HCT116 (cell line): ENCODE data around the gene BBX. TPM values are rescaled to one million over a fixed set of nuclear protein-coding genes. Genes with fewer than 3 reads are reported as not detected.

Experiments used
- ATAC-seq: fragments of 200-7000 bp; cut with Tn5 transposase; 2 replicates; pipeline ENCODE4 v1.9.1; 2020; ENCODE audit warnings: mild to moderate bottlenecking, moderate library complexity
- BruUV-seq: library from RNA; stranded (reverse); fragments of 400-500 nt; replicated peaks from 2 replicates; lab custom pipeline; 2021; lab: Mats Ljungman, UMichigan
- CTCF ChIA-PET: fragments of 300-600 bp; sonication (Branson Sonifier 250); formaldehyde crosslinking; loops from one replicate; lab custom pipeline; 2021; ENCODE audit warnings: antibody characterized with exemption; lab: Charles Lee
- POLR2A ChIA-PET: fragments of 300-600, 350-600 bp; sonication (Branson Sonifier 250); formaldehyde crosslinking; loops from one replicate; lab custom pipeline; 2021; ENCODE audit warnings: antibody characterized with exemption; lab: Charles Lee
- RAD21 ChIA-PET, 2 experiments: fragments of 300-600 bp; sonication (Branson Sonifier 250); formaldehyde crosslinking; loops; one replicate each; lab custom pipeline; 2023; ENCODE audit warnings: low total read pairs in 2 of 2; ENCODE audit not compliant: uncharacterized antibody in 2 of 2, unreplicated experiment in 2 of 2, low non-redundant PET in 1 of 2; lab: Charles Lee
- DNase-seq: peaks from one replicate; pipeline ENCODE4 v3.0.0-alpha.2; 2010; ENCODE audit warnings: low read depth, low spot score
- H2AFZ ChIP-seq: fragments of 200-600 bp; shearing (Covaris generic), sonication (generic); 2 replicates; pipeline ENCODE4 v1.6.1; 2017; ENCODE audit warnings: low read depth, mixed run types, mixed read lengths, antibody characterized with exemption, low read length; ENCODE audit not compliant: poor library complexity, severe bottlenecking
- H3K27ac ChIP-seq: 2 replicates; pipeline ENCODE4 v1.5.1; 2012; ENCODE audit warnings: low read depth, low read length
- H3K27me3 ChIP-seq: fragments of 200-600 bp; sonication (generic); 2 replicates; pipeline ENCODE4 v1.6.1; 2016; ENCODE audit warnings: mixed run types, low read length, mixed read lengths; ENCODE audit not compliant: insufficient read depth
- H3K36me3 ChIP-seq, 2 experiments: fragments of 200-500 bp in 1 of 2; fragments of 200-600 bp in 1 of 2; sonication (Bioruptor generic) in 1 of 2; sonication (generic) in 1 of 2; 2 replicates each; pipeline versions ENCODE4 v1.5.1 to v1.6.1; 2014 to 2016; ENCODE audit warnings: low read length in 2 of 2, inconsistent platforms in 1 of 2, mixed read lengths in 1 of 2, mixed run types in 1 of 2; ENCODE audit not compliant: insufficient read depth in 2 of 2, control insufficient read depth in 1 of 2
- H3K4me1 ChIP-seq, 2 experiments: fragments of 200-600 bp in 1 of 2; sonication (generic) in 1 of 2; 2 replicates each; pipeline versions ENCODE4 v1.5.1 to v1.6.1; 2012 to 2017; ENCODE audit warnings: low read length in 2 of 2, inconsistent platforms in 1 of 2, mild to moderate bottlenecking in 1 of 2, mixed read lengths in 1 of 2, mixed run types in 1 of 2, moderate library complexity in 1 of 2; ENCODE audit not compliant: insufficient read depth in 2 of 2, control insufficient read depth in 1 of 2
- H3K4me2 ChIP-seq: fragments of 200-600 bp; sonication (generic); 2 replicates; pipeline ENCODE4 v1.6.1; 2017; ENCODE audit warnings: mixed run types, low read length, mixed read lengths
- H3K4me3 ChIP-seq, 2 experiments: fragments of 200-600 bp in 1 of 2; sonication (generic) in 1 of 2; replicated peaks in 1 of 2; 2 replicates each; pipeline ENCODE4 v1.5.1; 2011 to 2016; ENCODE audit warnings: low read length in 2 of 2, control low read depth in 1 of 2, low read depth in 1 of 2, mild to moderate bottlenecking in 1 of 2, mixed read lengths in 1 of 2, mixed run types in 1 of 2
- H3K79me2 ChIP-seq: fragments of 200-600 bp; sonication (generic); 2 replicates; pipeline ENCODE4 v1.6.1; 2017; ENCODE audit warnings: mild to moderate bottlenecking, mixed run types, low read length, moderate library complexity, mixed read lengths; ENCODE audit not compliant: insufficient read depth
- H3K9ac ChIP-seq: fragments of 200-600 bp; sonication (generic); 2 replicates; pipeline ENCODE4 v1.6.1; 2016; ENCODE audit warnings: low read length, mixed read lengths
- H3K9me2 ChIP-seq: fragments of 200-600 bp; sonication (generic), shearing (Covaris generic); 2 replicates; pipeline ENCODE4 v1.6.1; 2017; ENCODE audit warnings: mixed run types, mild to moderate bottlenecking, moderate library complexity; ENCODE audit not compliant: insufficient read depth
- H3K9me3 ChIP-seq, 2 experiments: fragments of 200-500 bp in 1 of 2; fragments of 200-600 bp in 1 of 2; sonication (Bioruptor generic) in 1 of 2; sonication (generic) in 1 of 2; 2 replicates each; pipeline ENCODE4 v1.6.1; 2014 to 2017; ENCODE audit warnings: low read length in 2 of 2, mixed read lengths in 2 of 2, inconsistent platforms in 1 of 2, low read depth in 1 of 2, mild to moderate bottlenecking in 1 of 2, mixed run types in 1 of 2, moderate library complexity in 1 of 2; ENCODE audit not compliant: control insufficient read depth in 1 of 2, insufficient read depth in 1 of 2
- H4K20me1 ChIP-seq: fragments of 200-600 bp; sonication (generic), shearing (Covaris generic); 2 replicates; pipeline ENCODE4 v1.6.1; 2017; ENCODE audit warnings: mixed run types, mild to moderate bottlenecking, moderate library complexity; ENCODE audit not compliant: insufficient read depth
- CBX3 ChIP-seq: IDR thresholded peaks from 2 replicates; pipeline ENCODE4 v1.6.1; 2012; ENCODE audit warnings: low read depth
- CTCF ChIP-seq, 3 experiments: fragments of 200-600 bp in 1 of 3; sonication (generic) in 1 of 3; IDR thresholded peaks in 2 of 3; conservative IDR thresholded peaks in 1 of 3; 2 replicates each; pipeline ENCODE4 v1.5.1; 2012 to 2017; ENCODE audit warnings: low read depth in 2 of 3, low read length in 2 of 3, antibody characterized with exemption in 1 of 3, borderline replicate concordance in 1 of 3, control low read depth in 1 of 3, mild to moderate bottlenecking in 1 of 3, mixed read lengths in 1 of 3, mixed run types in 1 of 3, moderate library complexity in 1 of 3; ENCODE audit not compliant: insufficient read depth in 1 of 3
- EGR1 ChIP-seq: IDR thresholded peaks from 2 replicates; pipeline ENCODE4 v1.6.1; 2012; ENCODE audit warnings: low read depth
- JUND ChIP-seq: IDR thresholded peaks from 2 replicates; pipeline ENCODE4 v1.6.1; 2012
- RAD21 ChIP-seq: IDR thresholded peaks from 2 replicates; pipeline ENCODE4 v1.6.1; 2012; ENCODE audit warnings: low read depth, mild to moderate bottlenecking
- REST ChIP-seq: IDR thresholded peaks from 2 replicates; pipeline ENCODE4 v1.6.1; 2012; ENCODE audit warnings: low read depth
- intact Hi-C: fragments of 100-400 bp; cut with micrococcal nuclease; formaldehyde crosslinking; loops from 2 replicates; pipeline ENCODE4 v1.10.0; 2022
- total RNA-seq: library from RNA; stranded (reverse); gene quantifications from one replicate; pipeline ENCODE4 v1.2.1, GENCODE V29; 2021; ENCODE audit not compliant: unreplicated experiment

Gene BBX
- total RNA-seq, 1 experiment from 2014 or later, result 55.6 TPM

GRCh38 chr3:107611775-107612469 is 89.2 kb downstream of the BBX start:
- Histone ChIP-seq H3K4me2 (no peak overlapping the region), H3K36me3 (no peaks in the 10 kb centered on the region), H3K9me3 (no peaks in the 10 kb centered on the region), H3K79me2 (peaks cover 22% of the 10 kb centered on the region), H3K27ac (no peak overlapping the region), H4K20me1 (no peaks in the 10 kb centered on the region), H3K4me3 (no peak overlapping the region), H3K27me3 (no peaks in the 10 kb centered on the region), H3K9ac (no peak overlapping the region), H3K9me2 (no peaks in the 10 kb centered on the region), H3K4me1 (no peaks in the 10 kb centered on the region), H2AFZ (no peak overlapping the region)
- no peak for TF ChIP-seq CTCF (IDR thresholded peaks at IDR 0.05 in 2 of 3, conservative IDR thresholded peaks at IDR 0.05 in 1 of 3; ENCODE audit: borderline replicate concordance in 1 of 3, insufficient read depth in 1 of 3, low read depth in 2 of 3, low read length in 2 of 3)
- no peak for TF ChIP-seq CBX3
- TF ChIP-seq JUND, result no peak
- TF ChIP-seq EGR1, result no peak
- TF ChIP-seq REST, result no peak
- no peak for TF ChIP-seq RAD21
- ChIA-PET POLR2A (no interaction called here), RAD21 (no interaction called here), CTCF (no interaction called here)
- no peak for ATAC-seq
- DNase-seq, result no peak
- intact Hi-C loops, result no loop called here
- no TSS peak for BruUV-seq
